ENCODE results near the gene ZNF79.

DNA sequence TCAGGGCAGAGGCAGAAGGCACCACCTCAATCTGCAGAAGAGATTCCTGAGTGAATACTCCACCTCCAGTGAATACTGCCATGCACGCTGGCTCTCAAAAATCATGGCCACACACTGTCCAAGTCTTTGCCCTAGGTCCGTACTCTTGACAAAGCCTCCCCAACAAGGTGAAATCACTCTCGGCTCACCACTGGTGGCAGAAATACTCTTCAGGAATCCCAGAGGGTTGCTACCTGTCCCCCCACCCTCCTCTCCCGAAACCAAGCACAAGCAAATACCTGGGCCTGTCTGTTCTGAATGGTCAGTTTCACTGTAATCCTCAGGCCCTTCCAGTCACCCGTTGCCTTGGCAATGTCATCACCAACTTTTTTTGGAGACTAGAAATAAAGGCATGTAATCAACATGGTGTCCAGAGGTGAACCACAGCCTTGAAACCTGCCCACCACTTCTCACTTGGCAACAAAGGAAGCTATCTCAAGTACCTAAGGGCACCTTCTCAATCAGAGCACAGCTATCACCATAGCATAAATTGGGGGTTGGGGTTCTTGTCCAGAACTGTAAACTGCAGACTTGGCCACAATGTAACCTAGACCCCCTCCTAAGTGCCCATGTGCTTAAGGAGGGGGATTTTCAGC is 25.3 kb downstream of the ZNF79 start:
- TF ChIP-seq, protein P1, sequence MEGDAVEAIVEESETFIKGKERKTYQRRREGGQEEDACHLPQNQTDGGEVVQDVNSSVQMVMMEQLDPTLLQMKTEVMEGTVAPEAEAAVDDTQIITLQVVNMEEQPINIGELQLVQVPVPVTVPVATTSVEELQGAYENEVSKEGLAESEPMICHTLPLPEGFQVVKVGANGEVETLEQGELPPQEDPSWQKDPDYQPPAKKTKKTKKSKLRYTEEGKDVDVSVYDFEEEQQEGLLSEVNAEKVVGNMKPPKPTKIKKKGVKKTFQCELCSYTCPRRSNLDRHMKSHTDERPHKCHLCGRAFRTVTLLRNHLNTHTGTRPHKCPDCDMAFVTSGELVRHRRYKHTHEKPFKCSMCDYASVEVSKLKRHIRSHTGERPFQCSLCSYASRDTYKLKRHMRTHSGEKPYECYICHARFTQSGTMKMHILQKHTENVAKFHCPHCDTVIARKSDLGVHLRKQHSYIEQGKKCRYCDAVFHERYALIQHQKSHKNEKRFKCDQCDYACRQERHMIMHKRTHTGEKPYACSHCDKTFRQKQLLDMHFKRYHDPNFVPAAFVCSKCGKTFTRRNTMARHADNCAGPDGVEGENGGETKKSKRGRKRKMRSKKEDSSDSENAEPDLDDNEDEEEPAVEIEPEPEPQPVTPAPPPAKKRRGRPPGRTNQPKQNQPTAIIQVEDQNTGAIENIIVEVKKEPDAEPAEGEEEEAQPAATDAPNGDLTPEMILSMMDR (IDR thresholded peaks at IDR 0.05; ENCODE audit: insufficient read depth, low read length, poor library complexity, severe bottlenecking) = no peak
- no peak for TF ChIP-seq EZH2phosphoT487 (conservative IDR thresholded peaks at IDR 0.05; ENCODE audit: low read length)
